ENCODE measurements around the gene GLRB. TPM values are rescaled to one million over a fixed set of nuclear protein-coding genes. Genes with fewer than 3 reads are reported as not detected.
A peak's percentile ranks its signal among the peaks of the same experiment; 100 is the strongest.
"Not testable (repeated sequence)": the region's sequence is repeated elsewhere in the genome, so short reads cannot be mapped to it uniquely, and the experiment has no call there.

GLRB gene
- 12.2 TPM for polyA plus RNA-seq (2012; ENCODE audit: insufficient read depth, insufficient read length)

DNA sequence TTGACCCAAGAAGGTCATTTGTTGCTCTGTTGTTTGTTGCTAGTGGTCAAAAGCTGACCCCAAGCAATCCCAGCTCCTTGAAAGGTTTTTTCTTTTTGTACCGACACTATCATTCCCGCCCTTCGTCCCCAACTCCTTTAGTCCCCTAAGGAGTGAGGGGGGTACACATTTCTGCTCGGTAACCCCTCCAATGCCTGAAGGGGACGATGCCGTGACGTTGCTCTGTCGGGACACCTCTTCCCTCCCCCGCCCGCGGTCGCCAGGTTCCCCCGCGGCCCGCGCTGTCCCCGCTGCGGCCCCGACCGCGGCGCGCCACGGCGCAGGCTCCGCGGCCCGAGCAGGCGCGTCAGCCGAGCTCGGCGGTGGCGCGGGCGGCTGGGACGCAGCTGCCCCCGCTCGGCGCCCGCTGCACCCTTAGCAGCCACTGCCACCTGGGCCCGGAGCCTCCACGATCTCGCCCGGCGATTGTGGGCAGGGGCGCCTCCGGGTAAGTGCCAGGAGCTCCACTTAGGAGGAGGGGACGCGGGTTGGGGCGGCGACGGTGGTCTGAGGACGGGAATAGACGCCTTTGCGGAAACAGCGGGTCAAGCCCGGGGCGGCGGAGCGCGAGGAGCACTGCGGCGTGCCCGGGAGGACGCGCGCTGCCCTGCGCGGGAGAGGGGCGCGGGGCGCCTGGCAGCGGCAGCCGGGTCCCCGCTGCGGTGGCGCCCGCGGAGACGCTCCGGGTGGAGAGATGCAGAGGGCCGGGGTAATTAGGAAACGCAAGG, at the start of gene GLRB:
Gene GLRB (plus strand): TSS at position 340 of the 767 bp plus-strand sequence. CDS start 1,875 bp downstream, outside the sequence.
- no peak for DNase-seq (ENCODE audit: low read depth, low spot score)
- H3K4me3 ChIP-seq (ENCODE audit: low read length) = peak within 1 kb of the TSS; percentile 73

DNA sequence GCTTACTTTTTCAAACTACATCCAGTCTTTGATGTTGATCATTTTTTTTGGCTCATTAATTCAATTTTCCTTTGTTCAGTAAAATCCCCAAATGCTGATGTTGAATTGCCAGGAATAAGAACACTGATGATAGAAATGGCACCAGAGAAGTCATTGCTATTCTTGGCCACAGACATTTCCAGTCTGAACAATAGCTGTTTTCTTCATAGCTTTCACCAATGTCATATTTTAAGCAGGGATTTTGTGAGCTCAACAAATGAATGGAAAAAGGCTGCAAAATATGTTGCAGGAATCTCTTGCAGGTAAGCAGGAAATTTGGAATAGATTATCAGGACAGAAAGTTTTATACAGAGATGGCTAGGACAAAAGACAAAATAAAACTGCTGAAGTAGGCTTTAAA, 40.5 kb upstream of the GLRB start:
- no peak for DNase-seq (ENCODE audit: low read depth, low spot score)
- no peak overlapping the region for H3K4me3 ChIP-seq (ENCODE audit: low read length)

DNA sequence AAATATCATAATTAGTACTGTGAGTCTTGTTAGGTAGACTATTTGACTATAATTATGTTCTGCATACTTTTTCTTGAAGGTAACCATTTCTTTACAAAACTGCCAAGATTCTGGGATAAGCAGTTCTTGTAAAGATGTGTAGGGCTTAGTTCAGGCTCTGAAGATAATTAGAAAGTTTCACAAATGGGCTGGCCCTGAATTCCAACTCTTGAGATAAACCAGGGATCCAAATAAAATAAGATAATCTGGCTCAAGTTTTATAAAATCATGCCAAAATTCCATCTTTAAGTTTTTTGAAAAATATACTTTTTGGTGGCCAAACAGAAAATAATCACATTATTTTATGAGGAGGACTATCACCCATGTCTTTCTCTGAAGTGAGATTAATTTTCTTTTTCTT, 35.5 kb upstream of the GLRB start:
- no peak overlapping the region for H3K4me3 ChIP-seq (ENCODE audit: low read length)
- DNase-seq (ENCODE audit: low read depth, low spot score) = no peak

DNA sequence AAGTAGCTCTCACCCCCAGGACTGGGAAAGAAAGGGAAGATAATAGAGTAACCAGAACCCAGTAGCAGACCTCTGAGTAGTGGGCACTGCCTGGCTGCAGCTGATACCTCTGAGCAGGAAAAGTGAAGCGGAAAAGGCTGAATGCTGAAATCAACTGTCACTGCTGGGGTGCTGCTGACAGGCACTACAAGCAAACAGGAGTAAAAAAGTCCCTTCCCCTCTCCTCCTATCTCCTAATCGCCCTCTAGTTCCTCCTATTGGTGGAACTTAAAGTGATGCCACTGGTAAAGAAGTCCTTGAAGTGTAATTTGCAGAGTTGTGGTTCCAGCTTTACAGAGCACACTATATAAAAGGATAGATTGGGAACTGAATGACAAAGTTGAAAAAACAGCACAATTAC, 32.8 kb upstream of the GLRB start:
- DNase-seq (ENCODE audit: low read depth, low spot score) = peak; percentile 50
- H3K4me3 ChIP-seq (ENCODE audit: low read length) = no peak overlapping the region

DNA sequence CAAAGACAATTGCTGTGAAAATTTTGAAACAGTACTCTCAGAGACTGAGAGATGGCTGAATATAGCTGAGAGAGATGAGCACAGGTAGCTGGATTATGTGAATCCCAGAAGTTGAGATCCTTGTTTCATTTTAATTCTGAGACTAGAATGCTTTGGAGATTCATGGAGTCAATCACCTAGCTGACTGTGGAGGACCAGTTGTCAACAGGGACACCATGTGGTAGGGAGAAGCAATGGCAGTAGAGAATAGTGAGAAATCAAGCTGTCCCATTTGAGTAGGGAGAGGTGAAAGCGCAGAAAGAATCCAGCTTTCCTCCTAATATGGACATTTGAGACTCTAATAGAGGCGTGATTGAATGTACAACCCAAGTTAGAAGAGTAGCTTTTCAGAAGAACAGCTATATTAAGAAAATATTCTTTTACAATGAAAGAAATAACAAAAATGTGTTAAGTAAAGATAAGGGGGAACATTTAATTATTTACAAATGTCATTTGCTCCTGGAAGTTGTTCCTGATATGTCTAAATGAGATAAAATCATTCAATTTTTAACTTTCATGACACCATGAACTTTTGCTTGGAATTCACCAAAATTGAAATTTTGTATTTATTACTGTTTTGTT, 30.3 kb upstream of the GLRB start:
- no peak overlapping the region for H3K4me3 ChIP-seq (ENCODE audit: low read length)
- peak; percentile 45 for DNase-seq (ENCODE audit: low read depth, low spot score)

DNA sequence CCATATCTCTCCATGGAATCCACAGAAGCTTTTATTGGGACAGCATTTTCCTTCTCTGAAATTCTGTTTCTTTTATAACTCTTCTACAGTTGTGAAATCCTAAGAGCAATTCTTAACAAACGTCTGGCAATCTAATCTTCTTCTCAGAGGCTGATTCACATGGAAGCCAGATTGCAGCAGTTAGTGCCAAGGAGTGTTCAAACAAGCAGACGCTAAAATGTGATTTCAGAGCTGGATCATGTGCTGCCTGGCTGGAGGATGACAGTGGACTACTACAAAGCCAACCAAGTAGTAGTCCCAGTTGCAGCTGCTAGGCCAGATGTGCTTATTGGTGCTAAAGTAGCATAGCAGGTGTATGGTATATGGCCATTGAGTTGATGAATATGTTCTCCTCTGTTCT, 27.7 kb upstream of the GLRB start:
- no peak overlapping the region for H3K4me3 ChIP-seq (ENCODE audit: low read length)
- DNase-seq (ENCODE audit: low read depth, low spot score) = no peak

DNA sequence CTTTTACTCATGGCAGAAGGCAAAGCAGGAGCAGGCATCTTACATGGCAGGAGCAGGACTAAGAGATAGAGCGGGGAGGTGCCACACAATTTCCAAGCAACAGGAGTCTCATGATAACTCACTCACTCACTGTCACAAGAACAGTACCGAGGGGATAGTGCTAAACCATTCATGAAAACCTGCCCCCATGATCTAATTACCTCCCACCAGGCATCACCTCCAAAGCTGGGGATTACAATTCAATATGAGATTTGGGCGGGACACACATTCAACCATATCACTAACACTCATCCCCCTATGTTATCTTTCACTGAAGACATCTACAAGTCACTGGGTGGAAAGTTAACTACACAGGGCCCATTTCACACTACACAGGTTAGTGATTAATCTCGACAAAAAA, 25.4 kb upstream of the GLRB start:
- no peak overlapping the region for H3K4me3 ChIP-seq (ENCODE audit: low read length)
- DNase-seq (ENCODE audit: low read depth, low spot score) = no peak

DNA sequence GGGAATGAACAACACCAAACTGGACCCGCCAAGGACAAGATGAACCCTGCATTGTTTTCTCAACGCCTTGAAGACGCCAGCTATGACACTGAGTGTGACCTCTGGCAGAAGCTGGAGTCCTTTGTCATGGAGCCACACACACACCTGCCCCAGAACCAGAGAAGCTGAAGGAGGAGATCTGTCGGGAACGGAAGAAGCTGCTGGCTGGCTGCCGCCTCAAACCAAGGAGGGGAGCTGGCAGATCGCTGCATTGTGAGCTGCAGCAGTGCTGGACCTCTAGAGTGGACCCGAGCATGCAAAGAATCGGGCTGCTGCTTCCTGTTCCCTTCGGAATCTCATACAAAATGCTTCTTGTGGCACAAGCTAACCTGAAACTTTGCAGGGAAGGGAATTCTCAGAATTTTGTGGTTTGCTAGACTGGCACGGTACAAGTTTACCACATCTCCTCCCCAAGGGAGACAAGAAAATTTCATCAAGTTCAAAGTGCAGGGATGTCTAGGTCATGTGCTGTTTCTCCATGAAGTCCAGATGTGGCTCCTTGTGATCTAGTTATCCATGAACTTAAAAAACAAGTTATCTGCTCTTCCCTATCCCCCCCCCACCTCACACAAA, 23.4 kb upstream of the GLRB start:
- H3K4me3 ChIP-seq (ENCODE audit: low read length) = no peak overlapping the region
- no peak for DNase-seq (ENCODE audit: low read depth, low spot score)

DNA sequence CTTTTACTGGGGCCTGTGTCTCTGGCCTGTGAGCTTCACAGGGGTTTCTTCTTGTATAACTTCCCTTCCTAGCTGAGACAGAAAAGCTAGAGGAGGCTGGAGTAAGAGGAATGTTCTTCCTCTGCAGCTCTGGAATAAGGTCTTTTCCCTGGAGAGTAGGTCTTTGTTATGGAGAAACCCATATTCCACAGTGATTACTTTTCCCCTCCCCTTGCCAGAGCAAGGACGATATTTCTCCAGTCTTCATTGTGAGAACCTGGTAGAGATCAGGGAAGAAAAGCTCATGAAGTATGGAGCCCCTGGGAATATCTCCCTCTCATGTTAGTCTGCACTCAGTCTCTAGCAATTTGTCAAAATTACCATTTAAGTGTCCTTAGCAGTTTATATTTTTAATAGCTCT, 18.7 kb upstream of the GLRB start:
- H3K4me3 ChIP-seq (ENCODE audit: low read length) = no peak overlapping the region
- no peak for DNase-seq (ENCODE audit: low read depth, low spot score)

DNA sequence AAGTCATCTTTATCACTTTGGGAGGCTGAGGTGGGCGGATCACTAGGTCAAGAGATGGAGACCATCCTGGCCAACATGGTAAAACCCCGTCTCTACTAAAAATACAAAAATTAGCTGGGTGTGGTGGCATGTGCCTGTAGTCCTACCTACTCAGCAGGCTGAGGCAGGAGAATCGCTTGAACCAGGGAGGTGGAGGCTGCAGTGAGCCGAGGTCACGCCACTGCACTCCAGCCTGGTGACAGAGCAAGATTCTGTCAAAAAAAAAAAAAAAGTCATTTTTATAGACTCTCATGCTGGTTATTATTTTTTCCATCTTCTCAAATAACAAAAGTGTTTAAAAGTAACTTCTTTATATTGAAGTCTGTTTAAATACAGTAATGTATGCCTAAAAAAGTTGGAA, 17.1 kb upstream of the GLRB start:
- not testable (repeated sequence) for DNase-seq (ENCODE audit: low read depth, low spot score); H3K4me3 ChIP-seq (ENCODE audit: low read length)

DNA sequence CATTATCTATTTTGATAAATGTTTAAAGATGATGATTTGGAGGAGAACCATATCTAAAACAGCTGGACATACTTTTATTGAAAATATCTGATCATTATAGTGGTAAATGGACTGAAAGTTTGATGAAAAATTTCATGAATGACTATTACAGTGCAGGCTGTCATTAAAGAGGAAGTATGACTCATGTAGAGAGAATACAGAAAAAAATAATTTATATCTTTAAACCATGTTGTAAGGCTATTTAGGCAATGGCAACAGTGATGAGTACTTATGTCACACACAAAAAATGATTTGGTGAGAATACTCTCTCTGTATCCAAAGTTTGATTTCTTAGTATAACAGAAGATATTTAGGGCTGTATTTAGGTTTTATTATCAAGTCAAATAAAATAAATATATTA, 3.9 kb upstream of the GLRB start:
- no peak overlapping the region for H3K4me3 ChIP-seq (ENCODE audit: low read length)
- DNase-seq (ENCODE audit: low read depth, low spot score) = no peak

DNA sequence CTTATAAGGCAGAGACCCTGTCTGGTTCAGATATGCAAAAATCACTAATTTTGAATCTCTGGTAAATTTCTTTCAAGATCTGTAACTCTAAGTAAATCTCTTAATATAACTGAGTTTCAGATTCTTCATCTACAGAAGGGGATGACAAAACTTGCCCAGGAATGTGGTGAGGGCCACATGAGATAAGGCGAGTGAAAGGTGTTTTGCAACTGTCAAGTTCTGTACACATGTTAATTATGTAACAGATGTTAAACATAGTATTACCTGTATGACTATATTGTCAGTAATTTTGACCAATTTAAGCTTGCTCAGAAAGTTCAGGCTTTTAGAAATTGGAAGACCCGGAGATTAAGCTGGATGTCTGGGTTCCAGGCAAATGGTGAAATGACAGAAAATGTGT, 549 bp upstream of the GLRB start:
- DNase-seq (ENCODE audit: low read depth, low spot score) = no peak
- peak overlapping the region; percentile 73 for H3K4me3 ChIP-seq (ENCODE audit: low read length)

DNA sequence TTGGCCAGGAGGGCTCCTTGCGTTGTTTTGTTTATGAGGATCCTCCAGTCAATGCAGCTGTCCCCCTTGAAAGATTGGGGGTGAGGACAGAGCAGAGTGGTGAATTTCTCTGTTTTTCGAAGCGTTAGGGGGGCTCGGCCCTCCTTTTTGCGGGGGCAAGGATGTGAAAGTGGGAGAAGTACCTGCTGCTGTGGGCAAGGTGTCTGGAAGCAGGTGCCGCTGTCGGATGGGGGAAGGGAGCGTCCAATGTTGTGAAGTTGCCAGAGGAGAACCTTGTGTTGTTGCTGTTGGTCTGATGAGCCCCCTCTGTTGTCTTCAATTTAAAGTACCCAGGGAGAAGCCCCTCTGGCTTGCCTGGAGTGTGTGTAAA, 613 bp downstream of the GLRB start:
- peak; percentile 30 for DNase-seq (ENCODE audit: low read depth, low spot score)
- H3K4me3 ChIP-seq (ENCODE audit: low read length) = peak overlapping the region; percentile 73

DNA sequence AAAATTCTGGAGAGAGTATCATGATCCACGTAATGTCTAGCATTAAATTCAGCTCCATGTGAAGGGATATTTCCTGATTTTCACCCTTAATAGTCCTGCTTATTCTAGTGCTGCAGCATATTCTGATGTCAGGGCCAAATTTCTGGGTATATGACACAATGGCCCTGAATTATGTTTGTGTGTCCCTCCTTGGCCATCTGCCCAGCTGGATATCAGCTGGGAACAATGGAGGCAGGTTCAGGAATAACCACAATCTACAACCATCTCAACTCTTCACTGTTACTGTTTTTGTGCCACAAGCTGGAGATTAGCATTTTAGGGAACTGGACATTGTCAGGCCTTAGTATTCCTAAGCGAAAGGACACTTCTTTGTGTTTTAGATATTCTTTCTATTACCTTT, 3.5 kb downstream of the GLRB start:
- H3K4me3 ChIP-seq (ENCODE audit: low read length) = no peak overlapping the region
- DNase-seq (ENCODE audit: low read depth, low spot score) = no peak

DNA sequence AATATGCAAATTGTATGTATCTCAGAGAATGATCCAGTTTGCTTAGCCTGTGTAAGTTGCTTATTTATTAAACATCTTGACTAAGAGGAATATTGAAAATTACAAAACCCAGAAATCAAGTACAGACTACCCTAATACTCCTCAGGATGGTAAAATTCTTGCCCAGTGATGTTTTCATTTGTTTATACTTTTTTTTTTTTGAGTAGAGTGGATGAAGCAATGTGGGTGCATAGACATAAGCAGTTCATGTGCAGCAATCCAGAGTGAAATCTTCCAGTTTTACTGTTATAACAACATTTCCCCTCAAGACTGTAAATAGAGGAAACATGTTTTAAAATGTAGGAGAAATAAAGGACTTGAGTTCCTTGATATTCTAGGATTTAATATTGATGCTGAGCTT, 4.7 kb downstream of the GLRB start:
- H3K4me3 ChIP-seq (ENCODE audit: low read length) = no peak overlapping the region
- DNase-seq (ENCODE audit: low read depth, low spot score) = no peak

DNA sequence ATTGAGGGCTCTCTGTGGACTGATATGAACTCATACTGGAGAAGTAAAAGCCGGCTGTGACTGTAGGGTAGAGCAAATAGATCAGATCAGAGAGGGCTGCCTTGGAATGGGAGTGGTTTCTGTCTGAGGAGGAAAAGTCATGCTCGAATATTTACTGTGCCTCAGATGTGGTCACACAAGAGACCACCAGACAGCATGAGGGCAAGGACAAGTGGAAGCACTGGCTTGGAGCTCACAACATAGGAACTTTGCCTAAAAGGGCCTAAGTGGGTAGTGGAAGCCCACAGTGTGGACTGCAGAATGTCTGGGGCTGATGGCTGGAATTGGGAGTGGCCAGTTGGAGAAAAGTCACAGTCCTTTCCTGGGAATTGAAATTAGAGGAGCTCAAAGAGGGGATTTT, 19.8 kb downstream of the GLRB start:
- peak; percentile 48 for DNase-seq (ENCODE audit: low read depth, low spot score)

DNA sequence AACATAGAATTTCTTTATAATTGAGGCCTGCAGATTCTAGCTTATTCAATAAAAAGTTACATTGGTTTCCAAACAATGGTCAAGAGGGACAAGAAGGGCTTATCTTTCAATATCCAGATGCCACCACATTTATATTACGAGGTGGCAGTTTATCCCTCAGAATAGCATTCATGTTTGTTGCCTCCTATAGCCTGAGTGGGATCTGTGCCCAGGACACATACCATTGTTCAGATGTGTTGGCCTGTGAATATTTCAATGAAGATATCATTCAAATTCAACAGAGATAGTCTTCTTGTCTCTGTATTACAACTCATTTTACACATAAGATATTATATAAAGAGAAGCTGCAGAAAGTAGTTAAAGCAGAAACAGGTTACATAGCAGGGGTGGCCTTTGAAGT, 20.5 kb downstream of the GLRB start:
- no peak for DNase-seq (ENCODE audit: low read depth, low spot score)
- no peak overlapping the region for H3K4me3 ChIP-seq (ENCODE audit: low read length)

More for the DNA sequence above, 19.8 kb downstream of the GLRB start:
- H3K4me3 ChIP-seq (ENCODE audit: low read length) = no peak overlapping the region

DNA sequence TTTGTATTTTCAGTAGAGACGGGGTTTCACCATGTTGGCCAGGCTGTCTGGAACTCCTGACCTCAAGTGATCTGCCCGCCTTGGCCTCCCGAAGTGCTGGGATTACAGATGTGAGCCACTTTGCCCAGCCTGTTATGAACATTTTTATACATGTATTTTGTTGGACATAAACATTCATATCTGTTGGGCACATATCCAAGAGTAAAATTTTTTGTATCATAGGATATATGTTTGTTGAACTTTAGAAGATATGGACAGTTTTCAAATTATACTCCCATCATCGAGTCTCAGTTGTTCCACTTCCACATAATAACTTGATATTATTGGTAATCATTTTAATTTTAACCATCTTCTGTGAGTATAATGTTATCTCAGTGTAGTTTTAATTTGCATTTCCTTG, 23.6 kb downstream of the GLRB start:
- no peak for DNase-seq (ENCODE audit: low read depth, low spot score)

DNA sequence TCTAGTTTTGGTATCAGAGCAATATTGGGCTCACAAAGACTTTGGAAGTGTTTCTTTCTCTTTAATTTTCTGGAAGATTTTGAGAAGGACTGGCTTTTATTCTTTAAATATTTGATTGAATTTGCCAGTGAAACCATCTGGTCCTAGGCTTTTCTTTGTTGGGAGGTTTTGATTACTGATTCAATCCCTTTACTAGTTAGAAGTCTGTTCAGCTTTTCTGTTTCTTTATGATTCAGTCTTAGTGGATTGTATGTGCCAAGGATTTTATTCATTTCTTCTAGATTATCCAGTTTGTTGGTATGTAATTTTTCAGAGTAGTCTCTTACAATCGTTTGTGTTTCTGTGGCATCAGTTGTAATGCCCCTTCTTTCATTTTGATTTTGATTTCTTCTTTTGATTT, 28.6 kb downstream of the GLRB start:
- DNase-seq (ENCODE audit: low read depth, low spot score) = no peak
- no peak overlapping the region for H3K4me3 ChIP-seq (ENCODE audit: low read length)

More for the DNA sequence above, 23.6 kb downstream of the GLRB start:
- no peak overlapping the region for H3K4me3 ChIP-seq (ENCODE audit: low read length)

DNA sequence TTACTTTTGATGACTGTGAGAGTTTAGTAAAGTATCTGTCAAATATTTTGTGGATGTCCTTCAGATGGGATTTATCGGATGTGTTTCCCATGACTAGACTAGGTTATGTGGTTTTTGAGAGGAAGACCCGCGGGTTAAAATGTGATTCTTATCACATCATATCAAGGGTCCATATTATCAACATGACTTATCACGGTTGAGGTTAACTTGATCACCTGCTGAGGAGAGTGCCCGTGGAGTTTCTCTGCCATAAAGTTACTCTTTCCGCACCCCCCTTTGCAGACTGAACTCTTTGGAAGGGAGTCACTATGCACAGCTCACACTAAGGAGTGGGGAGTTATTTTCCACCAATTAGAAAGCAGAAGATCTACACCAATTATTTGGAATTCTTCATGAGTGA, 38.7 kb downstream of the GLRB start:
- peak overlapping the region; percentile 11 for H3K4me3 ChIP-seq (ENCODE audit: low read length)
- peak; percentile 91 for DNase-seq (ENCODE audit: low read depth, low spot score)
